Body of pancreas (tissue), 4 donors: Measurements from ENCODE around the gene MYL6. TPM values are rescaled to one million over a fixed set of nuclear protein-coding genes. Genes with fewer than 3 reads are reported as not detected.

Experiments used
- ATAC-seq: fragments of 150-250 bp; one replicate; pipeline ENCODE4 v1.9.1; 2016
- DNase-seq, 4 donors: peaks; one replicate each; pipeline ENCODE4 v3.0.0-alpha.2; 2019
- H3K27ac ChIP-seq, 4 donors: fragments of 200-600 bp; sonication (generic); 1 replicate in 3 of 4; 2 replicates in 1 of 4; pipeline versions ENCODE4 v1.5.1 to v1.6.1; 2016 to 2019; ENCODE audit warnings: mild to moderate bottlenecking in 1 of 4, mixed read lengths in 1 of 4, moderate library complexity in 1 of 4
- H3K27me3 ChIP-seq, 2 donors: fragments of 200-600 bp; sonication (generic); one replicate each; pipeline ENCODE4 v1.6.0; 2016; ENCODE audit warnings: mild to moderate bottlenecking in 1 of 2
- H3K36me3 ChIP-seq, 2 donors: fragments of 200-600 bp; sonication (generic); replicated peaks in 1 of 2; 2 replicates each; pipeline ENCODE4 v1.5.1; 2016; ENCODE audit warnings: low read depth in 2 of 2; ENCODE audit not compliant: insufficient read depth in 1 of 2
- H3K4me1 ChIP-seq: fragments of 200-600 bp; sonication (generic); one replicate; pipeline ENCODE4 v1.6.0; 2016
- H3K4me3 ChIP-seq, 2 donors: fragments of 200-600 bp; sonication (generic); 1 replicate in 1 of 2; 2 replicates in 1 of 2; pipeline ENCODE4 v1.5.1; 2016 to 2019
- H3K9me3 ChIP-seq, 3 donors: fragments of 200-600 bp; sonication (generic); 1 replicate in 2 of 3; 2 replicates in 1 of 3; pipeline ENCODE4 v1.5.1; 2016
- CTCF ChIP-seq, 7 experiments: fragments of 450-650 bp in 4 of 7; fragments of 200-600 bp in 3 of 7; sonication (generic) in 3 of 7; IDR thresholded peaks; one replicate each; pipeline ENCODE4 v1.5.1; 2016 to 2019; ENCODE audit warnings: antibody characterized with exemption in 7 of 7
- POLR2A ChIP-seq, 3 donors: fragments of 450-650 bp; IDR thresholded peaks; one replicate each; pipeline ENCODE4 v1.6.1; 2016; ENCODE audit warnings: antibody characterized with exemption in 3 of 3, mild to moderate bottlenecking in 2 of 3
- WGBS, 2 donors: methylation state at CpG; one replicate each; pipeline ENCODE4 v1.1.5; 2017; 5-methylcytosine and 5-hydroxymethylcytosine counted together
- intact Hi-C: fragments of 100-400 bp; cut with DNase I; formaldehyde crosslinking; loops from one replicate; pipeline ENCODE4 v1.15.1; 2023
- total RNA-seq, 2 donors: library from RNA; depleted of rRNA; stranded (reverse); fragments of >200 nt; gene quantifications; one replicate each; pipeline ENCODE4 v1.1.0, GENCODE V29; 2016

MYL6 gene
- total RNA-seq, result 1,000 to 10,000 TPM in 1 of 2 donors, 100 to 1,000 TPM in 1; 838 to 1,110 TPM

GRCh38 chr12:56158029-56158925, at the start of gene MYL6:
Gene MYL6, plus strand, starts transcription at chr12:56158359. Its CDS starts 43 bp downstream, at chr12:56158402.
- intact Hi-C loops, result no loop called here
- DNase-seq, result peak; percentile 97 to 100 (median 98)
- ATAC-seq, result peak; percentile 92
- TF ChIP-seq POLR2A (IDR thresholded peaks at IDR 0.05), result peak; percentile 97 to 100 (median 100)
- TF ChIP-seq CTCF (IDR thresholded peaks at IDR 0.05), result peak in 1 of 7 experiments; percentile 6
- Histone ChIP-seq H3K4me1 (peaks cover 41% of the 10 kb centered on the region), H3K27me3 (no peaks in the 10 kb centered on the region), H3K9me3 (no peaks in the 10 kb centered on the region), H3K27ac (peak within 1 kb of the TSS; percentile 94 to 100 (median 98)), H3K4me3 (peak within 1 kb of the TSS; percentile 79 to 84), H3K36me3 (peaks cover 8 to 15% of the 10 kb centered on the region in 2 donors)
- 0 to 1% methylated on average over 25 to 30 of the region's 30 CpGs for WGBS, 2 donors

- 85 to 94% methylated on average over 5 of the region's 5 CpGs for WGBS, 2 donors
- no peak for ATAC-seq
Measured at GRCh38 chr12:56110571-56110970, 47.6 kb upstream of the MYL6 start.

GRCh38 chr12:56114084-56114483, 44.1 kb upstream of the MYL6 start:
- H3K27ac ChIP-seq, result no peak overlapping the region
- 77 to 96% methylated on average over 1 of the region's 1 CpG for WGBS, 2 donors
- H3K4me1 ChIP-seq, result peaks cover 14% of the 10 kb centered on the region
- H3K4me3 ChIP-seq, result no peak overlapping the region
- TF ChIP-seq POLR2A (IDR thresholded peaks at IDR 0.05), result no peak
- TF ChIP-seq CTCF (IDR thresholded peaks at IDR 0.05), result no peak
- DNase-seq, result no peak
- H3K27me3 ChIP-seq, result no peaks in the 10 kb centered on the region
- ATAC-seq, result no peak
- peaks cover 5 to 27% of the 10 kb centered on the region in 2 donors for H3K36me3 ChIP-seq
- intact Hi-C loops, result no loop called here
- no peaks in the 10 kb centered on the region for H3K9me3 ChIP-seq

More at GRCh38 chr12:56110571-56110970, 47.6 kb upstream of the MYL6 start:
- peaks cover 5 to 39% of the 10 kb centered on the region in 2 donors for H3K36me3 ChIP-seq
- H3K27me3 ChIP-seq, result no peaks in the 10 kb centered on the region
- no peak for DNase-seq
- intact Hi-C loops, result no loop called here
- H3K27ac ChIP-seq, result no peak overlapping the region
- peaks cover 14% of the 10 kb centered on the region for H3K4me1 ChIP-seq
- no peak for TF ChIP-seq CTCF (IDR thresholded peaks at IDR 0.05)
- TF ChIP-seq POLR2A (IDR thresholded peaks at IDR 0.05), result no peak
- no peak overlapping the region for H3K4me3 ChIP-seq
- no peaks in the 10 kb centered on the region for H3K9me3 ChIP-seq

GRCh38 chr12:56115329-56115728, 42.8 kb upstream of the MYL6 start:
- Histone ChIP-seq H3K4me1 (peaks cover 23% of the 10 kb centered on the region), H3K4me3 (no peak overlapping the region), H3K36me3 (peaks cover 4 to 18% of the 10 kb centered on the region in 2 donors), H3K27ac (peak overlapping the region in 3 of 4 donors; percentile 77 to 97 (median 92)), H3K9me3 (no peaks in the 10 kb centered on the region), H3K27me3 (no peaks in the 10 kb centered on the region)
- no peak for TF ChIP-seq POLR2A (IDR thresholded peaks at IDR 0.05)
- TF ChIP-seq CTCF (IDR thresholded peaks at IDR 0.05), result no peak
- intact Hi-C loops, result no loop called here
- DNase-seq, result peak; percentile 33 to 42 (median 38)
- 25 to 38% methylated on average over 10 of the region's 10 CpGs for WGBS, 2 donors
- ATAC-seq, result no peak
